Muscle layer of duodenum (tissue), 2 donors: ENCODE data around the gene FAM227A.
A peak's percentile ranks its signal among the peaks of the same experiment; 100 is the strongest.
"Not testable (repeated sequence)": the region's sequence is repeated elsewhere in the genome, so short reads cannot be mapped to it uniquely, and the experiment has no call there.

ENCODE experiments used
- H3K27ac ChIP-seq: one replicate; pipeline ENCODE4 v1.7.0; 2013; ENCODE audit warnings: mild to moderate bottlenecking, low read length
- H3K27me3 ChIP-seq: one replicate; pipeline ENCODE4 v1.7.0; 2013; ENCODE audit warnings: low read depth, mild to moderate bottlenecking, control low read depth, low read length
- H3K36me3 ChIP-seq, 2 donors: one replicate each; pipeline ENCODE4 v1.7.0; 2013; ENCODE audit warnings: low read length in 2 of 2, control low read depth in 1 of 2, mild to moderate bottlenecking in 1 of 2; ENCODE audit not compliant: insufficient read depth in 2 of 2, control insufficient read depth in 1 of 2
- H3K4me1 ChIP-seq, 2 donors: one replicate each; pipeline ENCODE4 v1.7.0; 2013; ENCODE audit warnings: low read length in 2 of 2, mild to moderate bottlenecking in 2 of 2, control low read depth in 1 of 2, moderate library complexity in 1 of 2; ENCODE audit not compliant: insufficient read depth in 2 of 2, control insufficient read depth in 1 of 2
- H3K4me3 ChIP-seq, 2 donors: one replicate each; pipeline ENCODE4 v1.7.0; 2013; ENCODE audit warnings: low read length in 2 of 2, low read depth in 1 of 2, mild to moderate bottlenecking in 1 of 2
- H3K9me3 ChIP-seq, 2 donors: one replicate each; pipeline ENCODE4 v1.7.0; 2013; ENCODE audit warnings: low read length in 2 of 2, control low read depth in 1 of 2, mild to moderate bottlenecking in 1 of 2; ENCODE audit not compliant: control insufficient read depth in 1 of 2
- donor health status: healthy.

FAM227A gene

GRCh38 chr22:38608992-38609750 lies 47.0 kb downstream of the FAM227A start:
- no peaks in the 10 kb centered on the region for H3K9me3 ChIP-seq
- H3K27me3 ChIP-seq: no peaks in the 10 kb centered on the region
- H3K36me3 ChIP-seq: no peaks in the 10 kb centered on the region
- H3K27ac ChIP-seq: no peak overlapping the region
- H3K4me1 ChIP-seq: no peaks in the 10 kb centered on the region
- H3K4me3 ChIP-seq: no peak overlapping the region

GRCh38 chr22:38607680-38608079 lies 48.5 kb downstream of the FAM227A start:
- H3K4me3 ChIP-seq: no peak overlapping the region
- H3K4me1 ChIP-seq: no peaks in the 10 kb centered on the region
- H3K27me3 ChIP-seq: no peaks in the 10 kb centered on the region
- H3K36me3 ChIP-seq: no peaks in the 10 kb centered on the region
- H3K27ac ChIP-seq: no peak overlapping the region
- H3K9me3 ChIP-seq: no peaks in the 10 kb centered on the region

- Histone ChIP-seq H3K9me3 (no peaks in the 10 kb centered on the region), H3K27ac (no peak overlapping the region), H3K4me1 (no peaks in the 10 kb centered on the region), H3K36me3 (no peaks in the 10 kb centered on the region), H3K4me3 (no peak overlapping the region), H3K27me3 (no peaks in the 10 kb centered on the region)
These were observed 54.0 kb downstream of the FAM227A start for GRCh38 chr22:38602166-38602565.

GRCh38 chr22:38601221-38601764 lies 54.9 kb downstream of the FAM227A start:
- Histone ChIP-seq H3K4me3 (no peak overlapping the region), H3K9me3 (no peaks in the 10 kb centered on the region), H3K4me1 (no peaks in the 10 kb centered on the region), H3K27ac (no peak overlapping the region), H3K36me3 (no peaks in the 10 kb centered on the region), H3K27me3 (no peaks in the 10 kb centered on the region)

- no peaks in the 10 kb centered on the region for H3K9me3 ChIP-seq
- H3K27ac ChIP-seq: no peak overlapping the region
- H3K27me3 ChIP-seq: no peaks in the 10 kb centered on the region
- no peaks in the 10 kb centered on the region for H3K4me1 ChIP-seq
- H3K4me3 ChIP-seq: no peak overlapping the region
- no peaks in the 10 kb centered on the region for H3K36me3 ChIP-seq
These were observed 56.7 kb downstream of the FAM227A start for GRCh38 chr22:38599466-38599865.

- not testable (repeated sequence) for H3K27ac ChIP-seq, H3K27me3 ChIP-seq, H3K36me3 ChIP-seq, H3K9me3 ChIP-seq, H3K4me1 ChIP-seq, H3K4me3 ChIP-seq
These were observed 73.3 kb downstream of the FAM227A start for GRCh38 chr22:38582923-38583322.

- Histone ChIP-seq H3K4me3 (no peak overlapping the region), H3K9me3 (no peaks in the 10 kb centered on the region), H3K4me1 (no peaks in the 10 kb centered on the region), H3K27me3 (no peaks in the 10 kb centered on the region), H3K36me3 (no peaks in the 10 kb centered on the region), H3K27ac (no peak overlapping the region)
These were observed 77.7 kb downstream of the FAM227A start for GRCh38 chr22:38578505-38578904.

- Histone ChIP-seq H3K27me3 (peaks cover 4% of the 10 kb centered on the region), H3K9me3 (no peaks in the 10 kb centered on the region), H3K36me3 (no peaks in the 10 kb centered on the region), H3K4me1 (peaks cover 0 to 7% of the 10 kb centered on the region in 2 donors), H3K4me3 (no peak overlapping the region), H3K27ac (no peak overlapping the region)
These were observed 84.1 kb downstream of the FAM227A start for GRCh38 chr22:38572065-38572464.

GRCh38 chr22:38570779-38571364 lies 85.3 kb downstream of the FAM227A start:
- peaks cover 4% of the 10 kb centered on the region for H3K27me3 ChIP-seq
- H3K36me3 ChIP-seq: no peaks in the 10 kb centered on the region
- H3K27ac ChIP-seq: peak overlapping the region; percentile 3

GRCh38 chr22:38569972-38570778 lies 86.0 kb downstream of the FAM227A start, which contains the start of gene DMC1:
DMC1 (minus strand) TSS chr22:38570183; CDS start chr22:38568256, 1,927 bp downstream.
- Histone ChIP-seq H3K4me3 (peak within 1 kb of the TSS; percentile 65 to 67), H3K9me3 (no peaks in the 10 kb centered on the region), H3K4me1 (peaks cover 0 to 7% of the 10 kb centered on the region in 2 donors), H3K36me3 (no peaks in the 10 kb centered on the region), H3K27ac (peak within 1 kb of the TSS; percentile 3), H3K27me3 (peaks cover 4% of the 10 kb centered on the region)

More at GRCh38 chr22:38570779-38571364, 85.3 kb downstream of the FAM227A start:
- peak overlapping the region; percentile 65 to 67 for H3K4me3 ChIP-seq
- H3K9me3 ChIP-seq: no peaks in the 10 kb centered on the region
- H3K4me1 ChIP-seq: peaks cover 0 to 7% of the 10 kb centered on the region in 2 donors
